NCI-H1105 (cell line): ENCODE results near the gene KRTAP25-1.

ENCODE experiments used
- DNase-seq: peaks from one replicate; lab custom pipeline; 2025; lab: John Stamatoyannopoulos, UW

The KRTAP25-1 gene

DNA sequence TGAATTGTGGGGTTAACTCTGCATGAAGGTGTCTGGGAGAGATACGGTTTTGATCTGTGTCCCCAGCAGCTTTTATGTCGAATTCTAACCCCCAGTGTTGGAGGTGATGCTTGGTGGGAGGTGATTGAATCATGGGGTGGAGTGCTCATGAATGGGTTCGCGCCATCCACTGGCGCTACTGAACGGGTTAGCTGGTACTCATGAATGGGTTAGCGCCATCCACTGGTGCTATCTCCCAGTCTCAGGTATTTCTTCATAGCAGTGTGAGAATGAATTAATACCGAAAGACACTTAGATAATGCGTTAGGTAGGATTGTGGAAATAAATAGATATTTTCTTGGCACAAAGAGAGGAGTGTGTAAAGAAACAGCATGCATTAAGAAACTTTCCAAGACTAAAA is 40.5 kb downstream of the KRTAP25-1 start:
- no peak for DNase-seq

DNA sequence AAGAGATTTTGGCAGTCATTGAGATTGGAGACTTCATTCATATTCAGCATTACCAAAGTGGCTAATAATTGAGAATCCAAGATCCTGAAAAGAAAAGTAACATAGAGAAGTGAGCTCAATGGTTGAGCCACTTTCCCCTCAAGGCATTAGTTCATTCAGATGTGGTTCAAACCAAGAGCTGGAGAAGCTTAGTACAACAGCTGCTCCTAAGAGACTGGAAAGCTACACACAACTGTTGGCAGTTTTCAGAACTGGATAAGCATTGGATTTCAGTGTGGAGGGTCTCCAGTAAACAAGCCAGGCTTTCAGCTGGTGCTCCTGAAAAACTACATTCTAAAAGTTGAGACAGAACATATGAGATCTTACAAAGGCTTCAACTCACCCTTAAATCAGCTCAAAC is 44.3 kb downstream of the KRTAP25-1 start:
- DNase-seq, result no peak

DNA sequence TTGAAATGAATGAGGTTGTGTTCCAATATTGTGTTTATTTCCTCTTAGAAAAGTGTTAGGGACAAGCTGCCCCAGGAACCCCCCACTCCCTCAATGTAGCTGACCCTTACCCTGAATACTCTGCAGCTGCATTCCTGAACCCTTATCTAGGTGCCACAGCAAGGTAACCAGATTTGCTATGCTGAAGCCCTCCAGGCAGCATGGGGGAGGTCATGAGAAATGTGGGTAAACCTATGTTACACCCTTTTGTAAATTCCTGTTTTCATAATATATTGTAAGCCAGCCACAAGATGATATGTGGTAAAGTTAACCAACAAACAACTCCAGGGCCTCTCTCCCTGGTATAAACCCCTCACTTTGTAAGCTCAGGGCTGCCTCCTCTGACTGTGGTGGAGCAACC is 45.6 kb downstream of the KRTAP25-1 start:
- no peak for DNase-seq

GRCh38 chr21:30240661-30241060 is 48.7 kb downstream of the KRTAP25-1 start:
- DNase-seq, result no peak
